ENCODE measurements around the gene C6orf120. TPM values are rescaled to one million over a fixed set of nuclear protein-coding genes. Genes with fewer than 3 reads are reported as not detected.

The C6orf120 gene
- total and polyA plus RNA-seq, 2 of the 13 experiments (the other 11 are each of a cell fraction or from before 2014, with no cell fraction given) = 21.7 to 29.9 TPM

DNA sequence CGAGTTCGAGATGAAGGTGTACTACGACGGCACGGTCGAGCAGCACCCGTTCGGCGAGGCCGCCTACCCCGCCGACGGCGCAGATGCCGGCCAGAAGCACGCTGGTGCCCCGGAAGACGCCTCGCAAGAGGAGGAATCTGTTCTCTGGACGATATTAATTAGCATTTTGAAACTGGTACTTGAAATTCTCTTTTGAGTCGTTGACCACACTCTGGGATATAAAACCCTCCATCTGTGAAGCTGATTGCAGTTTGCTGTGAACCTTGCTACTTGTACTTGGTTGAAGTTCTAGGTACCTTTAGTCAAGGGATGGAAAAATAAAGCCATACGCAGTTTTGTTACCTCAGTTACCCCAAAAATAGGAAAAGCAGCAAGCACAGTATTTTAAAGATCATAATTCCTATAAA is 917 bp downstream of the C6orf120 start (continued):
- TF ChIP-seq, protein P1, sequence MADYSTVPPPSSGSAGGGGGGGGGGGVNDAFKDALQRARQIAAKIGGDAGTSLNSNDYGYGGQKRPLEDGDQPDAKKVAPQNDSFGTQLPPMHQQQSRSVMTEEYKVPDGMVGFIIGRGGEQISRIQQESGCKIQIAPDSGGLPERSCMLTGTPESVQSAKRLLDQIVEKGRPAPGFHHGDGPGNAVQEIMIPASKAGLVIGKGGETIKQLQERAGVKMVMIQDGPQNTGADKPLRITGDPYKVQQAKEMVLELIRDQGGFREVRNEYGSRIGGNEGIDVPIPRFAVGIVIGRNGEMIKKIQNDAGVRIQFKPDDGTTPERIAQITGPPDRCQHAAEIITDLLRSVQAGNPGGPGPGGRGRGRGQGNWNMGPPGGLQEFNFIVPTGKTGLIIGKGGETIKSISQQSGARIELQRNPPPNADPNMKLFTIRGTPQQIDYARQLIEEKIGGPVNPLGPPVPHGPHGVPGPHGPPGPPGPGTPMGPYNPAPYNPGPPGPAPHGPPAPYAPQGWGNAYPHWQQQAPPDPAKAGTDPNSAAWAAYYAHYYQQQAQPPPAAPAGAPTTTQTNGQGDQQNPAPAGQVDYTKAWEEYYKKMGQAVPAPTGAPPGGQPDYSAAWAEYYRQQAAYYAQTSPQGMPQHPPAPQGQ (CRISPR knock-in tag; IDR thresholded peaks at IDR 0.05; ENCODE audit: borderline replicate concordance) = 0 out of 2 replicates have a peak, but pooled peaks have one; percentile 45
- TF ChIP-seq ZNF484 (CRISPR knock-in tag; IDR thresholded peaks at IDR 0.05; ENCODE audit: borderline replicate concordance, low read depth) (0 out of 2 replicates have a peak, but pooled peaks have one; percentile 42), SRY (CRISPR knock-in tag; IDR thresholded peaks at IDR 0.05) (0 out of 2 replicates have a peak, but pooled peaks have one; percentile 4), HNRNPLL (IDR thresholded peaks at IDR 0.05; ENCODE audit: low read depth, low read length, poor library complexity, severe bottlenecking) (peak; percentile 90), ZNF329 (CRISPR knock-in tag; IDR thresholded peaks at IDR 0.05; ENCODE audit: low read depth) (0 out of 2 replicates have a peak, but pooled peaks have one; percentile 7), ZNF713 (CRISPR knock-in tag; IDR thresholded peaks at IDR 0.05) (peak; percentile 18; the same call in 1 of the 2 replicates), CCDC6 (CRISPR knock-in tag; IDR thresholded peaks at IDR 0.05) (peak; percentile 79; the same call in 1 of the 2 replicates), FOSL2 (CRISPR knock-in tag; IDR thresholded peaks at IDR 0.05) (no peak), EEA1 (CRISPR knock-in tag; IDR thresholded peaks at IDR 0.05; ENCODE audit: borderline replicate concordance) (0 out of 2 replicates have a peak, but pooled peaks have one; percentile 27), JUN (CRISPR knock-in tag; IDR thresholded peaks at IDR 0.05) (no peak), ZNF441 (CRISPR knock-in tag; IDR thresholded peaks at IDR 0.05; ENCODE audit: borderline replicate concordance) (0 out of 2 replicates have a peak, but pooled peaks have one; percentile 23)
- TF ChIP-seq, protein P2, sequence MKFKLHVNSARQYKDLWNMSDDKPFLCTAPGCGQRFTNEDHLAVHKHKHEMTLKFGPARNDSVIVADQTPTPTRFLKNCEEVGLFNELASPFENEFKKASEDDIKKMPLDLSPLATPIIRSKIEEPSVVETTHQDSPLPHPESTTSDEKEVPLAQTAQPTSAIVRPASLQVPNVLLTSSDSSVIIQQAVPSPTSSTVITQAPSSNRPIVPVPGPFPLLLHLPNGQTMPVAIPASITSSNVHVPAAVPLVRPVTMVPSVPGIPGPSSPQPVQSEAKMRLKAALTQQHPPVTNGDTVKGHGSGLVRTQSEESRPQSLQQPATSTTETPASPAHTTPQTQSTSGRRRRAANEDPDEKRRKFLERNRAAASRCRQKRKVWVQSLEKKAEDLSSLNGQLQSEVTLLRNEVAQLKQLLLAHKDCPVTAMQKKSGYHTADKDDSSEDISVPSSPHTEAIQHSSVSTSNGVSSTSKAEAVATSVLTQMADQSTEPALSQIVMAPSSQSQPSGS (CRISPR knock-in tag; IDR thresholded peaks at IDR 0.05) = no peak
- TF ChIP-seq, protein P3, sequence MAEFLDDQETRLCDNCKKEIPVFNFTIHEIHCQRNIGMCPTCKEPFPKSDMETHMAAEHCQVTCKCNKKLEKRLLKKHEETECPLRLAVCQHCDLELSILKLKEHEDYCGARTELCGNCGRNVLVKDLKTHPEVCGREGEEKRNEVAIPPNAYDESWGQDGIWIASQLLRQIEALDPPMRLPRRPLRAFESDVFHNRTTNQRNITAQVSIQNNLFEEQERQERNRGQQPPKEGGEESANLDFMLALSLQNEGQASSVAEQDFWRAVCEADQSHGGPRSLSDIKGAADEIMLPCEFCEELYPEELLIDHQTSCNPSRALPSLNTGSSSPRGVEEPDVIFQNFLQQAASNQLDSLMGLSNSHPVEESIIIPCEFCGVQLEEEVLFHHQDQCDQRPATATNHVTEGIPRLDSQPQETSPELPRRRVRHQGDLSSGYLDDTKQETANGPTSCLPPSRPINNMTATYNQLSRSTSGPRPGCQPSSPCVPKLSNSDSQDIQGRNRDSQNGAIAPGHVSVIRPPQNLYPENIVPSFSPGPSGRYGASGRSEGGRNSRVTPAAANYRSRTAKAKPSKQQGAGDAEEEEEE (CRISPR knock-in tag; IDR thresholded peaks at IDR 0.05; ENCODE audit: borderline replicate concordance) = no peak
- TF ChIP-seq, protein P4, sequence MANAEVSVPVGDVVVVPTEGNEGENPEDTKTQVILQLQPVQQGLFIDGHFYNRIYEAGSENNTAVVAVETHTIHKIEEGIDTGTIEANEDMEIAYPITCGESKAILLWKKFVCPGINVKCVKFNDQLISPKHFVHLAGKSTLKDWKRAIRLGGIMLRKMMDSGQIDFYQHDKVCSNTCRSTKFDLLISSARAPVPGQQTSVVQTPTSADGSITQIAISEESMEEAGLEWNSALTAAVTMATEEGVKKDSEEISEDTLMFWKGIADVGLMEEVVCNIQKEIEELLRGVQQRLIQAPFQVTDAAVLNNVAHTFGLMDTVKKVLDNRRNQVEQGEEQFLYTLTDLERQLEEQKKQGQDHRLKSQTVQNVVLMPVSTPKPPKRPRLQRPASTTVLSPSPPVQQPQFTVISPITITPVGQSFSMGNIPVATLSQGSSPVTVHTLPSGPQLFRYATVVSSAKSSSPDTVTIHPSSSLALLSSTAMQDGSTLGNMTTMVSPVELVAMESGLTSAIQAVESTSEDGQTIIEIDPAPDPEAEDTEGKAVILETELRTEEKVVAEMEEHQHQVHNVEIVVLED (CRISPR knock-in tag; IDR thresholded peaks at IDR 0.05; ENCODE audit: borderline replicate concordance) = no peak
